NCI-H526 (cell line): ENCODE measurements around the gene ADAMTSL3.
"Not testable (repeated sequence)": the region's sequence is repeated elsewhere in the genome, so short reads cannot be mapped to it uniquely, and the experiment has no call there.

Source experiments
- DNase-seq, 2 experiments: peaks; one replicate each; lab custom pipeline; 2025; lab: John Stamatoyannopoulos, UW

ADAMTSL3 gene

DNA sequence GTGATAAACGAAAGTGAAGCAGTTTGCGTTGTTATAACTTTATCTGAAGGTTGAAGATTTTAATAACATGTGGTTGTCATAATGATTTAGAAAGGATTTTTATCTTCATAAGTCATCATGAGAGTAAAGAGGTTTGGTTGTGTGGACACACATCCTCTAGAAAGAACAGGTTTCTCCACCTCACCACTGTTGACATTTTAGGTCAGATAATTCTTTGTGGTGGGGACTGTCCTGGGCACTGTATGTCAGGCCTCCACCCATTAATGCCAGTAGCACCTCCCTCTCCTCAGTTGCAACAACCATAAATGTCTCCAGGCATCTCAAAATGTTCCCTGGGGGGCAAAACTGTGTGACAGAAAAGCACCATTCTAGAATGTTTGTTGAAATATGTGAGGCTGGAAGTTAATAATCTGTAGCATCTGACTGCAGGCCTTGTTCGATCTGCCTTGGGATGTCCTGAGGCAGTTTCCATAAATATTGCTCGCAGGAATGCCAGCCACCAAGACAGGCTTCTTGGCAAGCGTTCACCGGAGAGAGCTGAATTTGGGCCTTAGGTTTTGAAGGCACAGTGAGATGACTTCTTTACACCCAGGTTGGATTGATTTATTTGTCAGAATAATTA lies 100.1 kb downstream of the ADAMTSL3 start:
- no peak for DNase-seq

DNA sequence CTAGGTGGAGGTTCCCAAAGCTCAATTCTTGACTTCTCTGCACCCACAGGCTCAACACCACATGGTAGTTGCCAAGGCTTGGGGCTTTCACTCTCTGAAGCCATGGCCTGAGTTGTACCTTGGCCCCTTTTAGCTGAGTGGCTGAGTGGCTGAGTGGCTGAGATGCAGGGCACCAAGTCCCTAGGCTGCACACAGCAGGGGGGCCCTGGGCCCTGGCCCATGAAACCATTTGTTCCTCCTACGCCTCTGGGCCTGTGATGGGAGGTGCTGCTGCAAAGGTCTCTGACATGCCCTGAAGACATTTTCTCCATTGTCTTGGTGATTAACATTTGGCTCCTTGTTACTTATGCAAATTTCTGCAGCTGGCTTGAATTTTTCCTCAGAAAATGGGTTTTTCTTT lies 103.4 kb downstream of the ADAMTSL3 start:
- DNase-seq: not testable (repeated sequence)

- no peak for DNase-seq
Observed at GRCh38 chr15:83762367-83762766, 108.4 kb downstream of the ADAMTSL3 start.

DNA sequence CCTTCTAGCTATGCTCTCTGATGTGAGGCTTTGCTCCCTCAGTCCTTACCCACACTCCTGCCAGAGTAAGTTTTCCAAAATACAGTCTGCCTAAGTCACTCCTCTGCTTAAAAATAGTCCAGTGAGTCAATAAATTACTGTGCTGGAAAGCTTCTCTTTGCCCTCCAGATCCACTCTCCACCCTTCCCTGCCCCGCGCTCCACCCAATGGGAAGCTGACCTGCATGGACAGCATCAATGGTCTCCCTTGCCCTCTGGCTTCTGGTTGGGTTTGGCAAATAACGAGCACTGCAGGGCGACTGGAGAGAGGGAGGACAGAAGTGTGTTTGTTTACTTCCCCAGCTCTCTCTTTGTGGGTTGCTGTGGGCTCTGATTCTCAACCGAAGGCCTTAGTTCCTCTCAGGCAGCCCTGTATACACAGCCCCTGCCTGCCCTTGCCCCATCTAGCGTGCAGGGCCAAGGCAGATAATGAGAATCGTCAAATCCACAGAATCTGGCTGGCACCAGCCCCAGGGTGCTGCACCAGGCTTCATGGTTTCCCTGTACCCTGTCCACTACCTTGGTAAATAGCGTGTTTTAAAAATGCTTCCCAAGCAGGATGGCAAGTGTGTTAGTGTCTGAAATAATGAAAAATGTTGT lies 110.4 kb downstream of the ADAMTSL3 start:
- no peak for DNase-seq

- no peak for DNase-seq
Observed at GRCh38 chr15:83766339-83766738, 112.4 kb downstream of the ADAMTSL3 start.

DNA sequence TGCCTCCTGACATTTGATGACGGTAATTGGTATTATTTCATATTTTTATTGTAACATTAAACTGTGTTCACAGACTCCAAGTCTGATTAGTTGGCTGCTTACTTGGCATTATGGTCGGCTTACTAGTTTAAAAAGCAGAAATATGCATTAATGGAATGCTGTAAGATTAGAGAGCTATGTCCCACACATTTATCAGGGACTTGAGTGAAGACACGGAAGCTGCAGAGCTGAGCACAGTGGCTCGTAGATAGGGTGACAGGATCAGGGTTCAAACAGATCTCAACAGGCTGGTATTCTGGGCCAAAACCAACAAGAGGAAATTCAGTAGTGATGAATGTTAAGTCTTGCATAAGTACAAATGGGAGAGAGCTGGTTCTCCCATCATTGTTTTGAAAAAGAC lies 113.8 kb downstream of the ADAMTSL3 start:
- no peak for DNase-seq

DNA sequence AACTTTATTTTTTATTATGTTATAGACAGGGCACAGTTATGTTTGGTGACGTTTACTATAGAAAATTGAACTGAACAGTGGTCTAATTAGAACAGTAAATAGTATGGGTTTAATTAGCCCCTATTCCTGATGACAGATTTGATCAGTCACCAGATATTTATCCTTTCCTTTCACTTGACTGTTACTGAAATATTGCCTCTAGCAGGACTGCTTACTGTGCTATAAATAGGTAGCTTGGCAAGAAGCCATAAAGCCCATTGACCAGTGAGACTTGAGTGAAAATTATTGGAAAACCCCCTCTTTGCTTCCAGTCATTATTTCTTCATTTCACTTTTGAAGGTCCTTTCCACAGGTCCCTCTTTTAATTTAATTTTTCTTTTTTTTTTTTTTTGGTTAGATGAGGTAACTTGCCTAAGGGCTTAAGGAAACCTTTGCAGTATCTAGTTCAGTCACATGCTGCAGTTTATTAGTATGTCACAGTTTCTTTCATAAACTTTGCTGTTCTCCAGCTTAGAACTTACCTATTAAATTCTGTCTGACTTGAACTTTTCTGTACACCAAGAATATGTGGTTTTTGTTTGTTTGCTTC lies 115.6 kb downstream of the ADAMTSL3 start:
- DNase-seq: no peak

GRCh38 chr15:83775738-83776137 lies 121.8 kb downstream of the ADAMTSL3 start:
- no peak for DNase-seq

DNA sequence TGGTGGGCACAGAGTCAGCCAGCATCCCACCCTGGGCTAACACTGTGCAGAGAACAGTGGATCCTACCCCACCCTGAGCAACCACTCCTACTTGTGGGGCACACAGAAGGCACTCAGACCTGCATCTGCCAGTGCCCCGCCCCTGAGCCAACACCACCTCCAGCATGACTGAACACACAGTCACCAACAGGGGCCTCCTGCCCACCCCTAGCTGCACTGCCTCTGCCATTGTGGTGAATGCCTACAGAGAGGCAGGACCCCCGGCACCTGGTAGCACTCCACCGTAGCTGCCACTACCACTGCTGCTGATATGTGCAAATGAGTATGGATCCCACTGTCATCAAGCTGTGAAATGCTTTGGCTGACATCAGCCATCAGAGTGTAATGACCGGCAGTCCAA lies 123.1 kb downstream of the ADAMTSL3 start:
- no peak for DNase-seq

DNA sequence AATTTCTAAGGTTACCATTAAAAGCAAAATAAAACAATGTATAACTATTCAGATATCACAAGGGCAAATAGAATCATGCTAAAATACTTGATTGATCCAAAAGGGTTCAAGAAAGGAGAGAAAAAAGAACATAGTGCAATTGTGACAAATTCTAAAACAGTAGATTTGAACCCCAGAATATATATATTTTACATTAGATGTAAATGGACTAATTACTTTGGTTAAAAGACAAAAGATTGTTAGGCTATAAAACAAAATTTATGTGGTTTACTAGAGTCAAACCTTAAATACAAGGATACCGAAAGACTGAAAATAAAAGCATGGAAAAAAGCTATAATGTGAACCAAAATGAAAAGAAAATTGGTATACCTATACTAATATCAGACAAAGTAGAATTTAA lies 129.3 kb downstream of the ADAMTSL3 start:
- no peak for DNase-seq

GRCh38 chr15:83784975-83785374 lies 131.1 kb downstream of the ADAMTSL3 start:
- no peak for DNase-seq

DNA sequence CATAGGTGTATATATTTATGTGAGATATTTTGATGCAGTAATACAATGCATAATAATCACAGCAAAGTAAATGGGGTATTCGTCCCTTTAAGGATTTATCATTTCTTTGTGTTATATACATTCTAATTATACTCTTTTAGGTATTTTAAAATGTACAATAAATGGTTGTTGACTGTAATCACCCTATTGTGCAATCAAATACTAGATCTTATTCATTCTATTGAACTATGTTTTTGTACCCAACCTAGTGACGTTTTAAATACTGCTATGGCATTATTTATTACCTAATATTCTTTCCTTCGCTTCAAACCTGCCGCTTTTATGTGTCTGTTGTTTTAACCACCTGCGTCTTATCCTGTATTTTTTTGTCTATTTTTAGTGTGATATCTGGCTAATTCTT lies 132.4 kb downstream of the ADAMTSL3 start:
- no peak for DNase-seq

GRCh38 chr15:83793069-83793468 lies 139.1 kb downstream of the ADAMTSL3 start:
- no peak for DNase-seq

- DNase-seq: no peak
Observed at GRCh38 chr15:83794209-83794608, 140.3 kb downstream of the ADAMTSL3 start.

DNA sequence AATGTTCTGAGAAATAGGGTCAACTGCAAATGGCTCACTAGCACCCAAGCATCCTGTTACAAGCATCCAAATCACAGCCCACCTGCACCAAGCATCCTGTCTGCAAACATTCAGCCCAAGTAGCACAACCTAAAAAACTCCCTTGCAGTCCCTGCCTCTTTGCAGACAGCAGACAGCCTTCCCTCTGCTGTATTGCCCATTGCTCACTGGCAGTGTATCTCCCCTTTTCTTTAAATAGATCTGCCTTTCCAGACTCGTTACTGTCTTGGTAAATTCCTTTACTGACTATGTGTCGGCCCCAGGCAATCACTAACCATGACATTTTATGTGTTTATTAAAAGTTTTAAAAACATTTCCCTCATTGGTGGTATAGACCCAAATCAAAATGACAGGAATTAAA lies 155.4 kb downstream of the ADAMTSL3 start:
- DNase-seq: no peak

- peak in 1 of 2 experiments; percentile 9 for DNase-seq
Observed at GRCh38 chr15:83810110-83810509, 156.2 kb downstream of the ADAMTSL3 start.

- DNase-seq: no peak
Observed at GRCh38 chr15:83813682-83814081, 159.8 kb downstream of the ADAMTSL3 start.

DNA sequence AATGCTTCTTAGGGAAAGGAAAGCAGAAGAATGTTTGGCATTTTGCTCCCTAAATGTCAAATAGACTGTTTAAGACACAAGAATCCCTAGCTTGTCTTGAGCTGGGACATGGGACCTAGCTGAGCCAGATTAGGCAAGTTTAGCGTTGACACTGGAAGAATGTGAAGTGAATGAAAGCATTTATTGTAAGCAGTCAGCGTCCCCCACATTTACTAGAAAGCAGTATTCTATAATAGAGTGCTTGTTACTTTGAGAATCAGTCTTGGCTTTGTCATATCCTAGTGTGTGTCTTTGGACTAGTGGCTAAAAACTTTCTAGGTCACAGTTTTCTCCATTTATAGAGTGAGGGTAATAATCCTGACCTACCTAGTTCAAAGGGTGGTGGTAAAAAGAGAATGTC lies 161.6 kb downstream of the ADAMTSL3 start:
- no peak for DNase-seq

DNA sequence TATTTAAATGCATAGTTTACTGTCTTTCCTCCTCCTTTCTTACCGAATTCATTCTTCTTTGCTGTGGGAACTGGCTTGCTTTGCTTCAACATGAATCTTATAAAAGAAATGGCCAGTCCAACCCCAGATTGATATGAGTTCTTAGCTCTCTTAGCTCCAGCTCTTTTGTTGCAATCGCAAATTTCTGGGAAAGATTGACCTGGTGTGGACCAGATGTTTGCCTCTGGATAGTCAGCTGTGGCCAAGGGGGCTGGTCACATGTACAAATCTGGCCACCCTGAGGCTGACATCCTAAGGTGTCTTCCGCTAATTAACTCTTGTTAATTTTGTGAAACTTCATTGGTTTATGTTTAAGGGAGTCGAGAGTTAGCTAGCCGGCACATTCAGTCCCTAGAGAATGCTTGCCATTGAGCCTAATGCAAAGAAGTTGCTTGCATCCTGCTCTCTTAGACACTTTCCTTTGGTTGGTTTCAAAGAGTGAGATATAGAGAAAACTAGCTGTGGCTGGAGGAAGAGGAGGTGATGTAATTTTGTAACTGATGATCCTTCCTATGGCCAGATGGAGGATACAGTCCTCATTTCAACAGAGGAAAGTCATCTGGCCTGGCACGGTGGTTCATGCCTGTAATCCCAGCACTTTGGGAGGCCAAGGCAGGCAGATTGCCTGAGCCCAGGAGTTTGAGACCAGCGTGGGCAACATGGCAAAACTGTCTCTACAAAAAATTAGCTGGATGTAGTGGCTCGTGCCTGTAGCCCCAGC lies 162.4 kb downstream of the ADAMTSL3 start:
- DNase-seq: no peak

DNA sequence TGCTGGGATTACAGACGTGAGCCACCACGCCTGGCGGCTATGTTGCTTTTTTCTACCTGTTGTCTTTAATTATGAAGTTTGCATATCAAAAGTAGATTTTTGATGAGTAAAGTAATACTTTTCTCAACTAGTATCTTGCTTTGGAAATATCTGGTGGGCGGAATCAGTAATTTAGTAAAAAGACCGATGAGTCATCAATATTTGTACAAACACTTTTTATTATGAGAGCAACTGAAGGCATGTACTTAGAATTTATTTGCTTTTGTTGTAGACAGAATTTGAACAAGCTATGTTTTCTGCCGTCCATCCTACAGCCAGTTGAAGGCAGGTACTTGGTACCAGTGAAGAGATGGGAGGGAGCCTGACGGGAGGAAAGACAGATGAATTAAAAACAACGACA lies 164.7 kb downstream of the ADAMTSL3 start:
- no peak for DNase-seq

- DNase-seq: no peak
Observed at GRCh38 chr15:83830381-83830780, 176.5 kb downstream of the ADAMTSL3 start.

- DNase-seq: no peak
Observed at GRCh38 chr15:83833569-83833968, 179.6 kb downstream of the ADAMTSL3 start.

- DNase-seq: no peak
Observed at GRCh38 chr15:83835479-83835878, 181.6 kb downstream of the ADAMTSL3 start.
